Measurements from ENCODE around the gene MAGEA1.

MAGEA1 gene

DNA sequence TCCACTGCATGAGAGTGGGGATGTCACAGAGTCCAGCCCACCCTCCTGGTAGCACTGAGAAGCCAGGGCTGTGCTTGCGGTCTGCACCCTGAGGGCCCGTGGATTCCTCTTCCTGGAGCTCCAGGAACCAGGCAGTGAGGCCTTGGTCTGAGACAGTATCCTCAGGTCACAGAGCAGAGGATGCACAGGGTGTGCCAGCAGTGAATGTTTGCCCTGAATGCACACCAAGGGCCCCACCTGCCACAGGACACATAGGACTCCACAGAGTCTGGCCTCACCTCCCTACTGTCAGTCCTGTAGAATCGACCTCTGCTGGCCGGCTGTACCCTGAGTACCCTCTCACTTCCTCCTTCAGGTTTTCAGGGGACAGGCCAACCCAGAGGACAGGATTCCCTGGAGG is 2.7 kb downstream of the MAGEA1 start:
- no peak overlapping the region for H3K4me3 ChIP-seq (ENCODE audit: low read depth, low read length)
- no peak for TF ChIP-seq CTCF (IDR thresholded peaks at IDR 0.05; ENCODE audit: borderline replicate concordance, insufficient read depth, low read depth, low read length)

GRCh38 chrX:153184787-153185186 is 5.7 kb downstream of the MAGEA1 start:
- no peak for TF ChIP-seq CTCF (IDR thresholded peaks at IDR 0.05; ENCODE audit: borderline replicate concordance, insufficient read depth, low read depth, low read length)
- H3K4me3 ChIP-seq (ENCODE audit: low read depth, low read length): no peak overlapping the region

GRCh38 chrX:153190381-153190780 is 11.3 kb downstream of the MAGEA1 start:
- no peak for TF ChIP-seq CTCF (IDR thresholded peaks at IDR 0.05; ENCODE audit: borderline replicate concordance, insufficient read depth, low read depth, low read length)
- H3K4me3 ChIP-seq (ENCODE audit: low read depth, low read length): no peak overlapping the region

DNA sequence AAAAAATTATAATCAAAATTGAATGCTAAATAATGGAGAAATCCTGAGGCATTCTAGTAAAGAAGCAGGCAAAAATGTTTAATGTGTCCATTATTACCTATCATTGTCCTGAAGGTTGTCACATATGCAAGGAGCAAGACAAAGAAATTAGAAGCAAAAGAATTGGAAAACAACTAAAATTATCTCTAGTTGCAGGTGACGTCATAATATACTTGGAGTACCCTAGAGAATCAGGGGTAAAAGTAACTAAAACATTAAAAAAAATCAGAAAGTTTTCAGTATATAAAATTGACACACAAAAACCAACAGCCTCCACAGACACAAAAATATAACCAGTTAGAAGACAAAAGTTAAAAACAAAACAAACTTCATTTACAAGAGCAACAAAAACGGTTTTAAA is 21.4 kb downstream of the MAGEA1 start:
- TF ChIP-seq CTCF (IDR thresholded peaks at IDR 0.05; ENCODE audit: borderline replicate concordance, insufficient read depth, low read depth, low read length): no peak
- no peak overlapping the region for H3K4me3 ChIP-seq (ENCODE audit: low read depth, low read length)

- TF ChIP-seq CTCF (IDR thresholded peaks at IDR 0.05; ENCODE audit: borderline replicate concordance, insufficient read depth, low read depth, low read length): no peak
Measured at GRCh38 chrX:153206425-153207046, 27.5 kb downstream of the MAGEA1 start.

GRCh38 chrX:153209347-153209746 is 30.3 kb downstream of the MAGEA1 start:
- no peak overlapping the region for H3K4me3 ChIP-seq (ENCODE audit: low read depth, low read length)
- TF ChIP-seq CTCF (IDR thresholded peaks at IDR 0.05; ENCODE audit: borderline replicate concordance, insufficient read depth, low read depth, low read length): no peak

More at GRCh38 chrX:153206425-153207046, 27.5 kb downstream of the MAGEA1 start:
- H3K4me3 ChIP-seq (ENCODE audit: low read depth, low read length): no peak overlapping the region

DNA sequence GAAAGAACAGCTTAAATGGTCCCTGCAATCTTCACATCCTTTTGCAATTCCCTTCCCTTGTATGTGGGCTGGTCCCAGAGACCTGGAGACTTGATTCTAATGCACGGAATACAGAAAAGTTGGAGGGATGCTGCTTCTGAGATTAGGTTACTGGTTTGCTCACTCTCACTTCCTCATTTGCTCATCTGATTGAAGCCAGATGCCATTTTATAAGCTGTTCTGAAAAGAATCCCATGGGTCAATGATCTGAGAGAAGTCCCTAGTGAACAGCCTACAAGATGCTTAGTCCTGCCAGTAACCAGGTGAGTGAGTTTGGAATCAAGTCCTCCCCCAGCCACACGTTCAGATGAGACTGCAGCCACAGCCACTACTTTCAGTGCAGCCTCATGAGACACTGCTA is 35.9 kb downstream of the MAGEA1 start:
- H3K4me3 ChIP-seq (ENCODE audit: low read depth, low read length): no peak overlapping the region
- no peak for TF ChIP-seq CTCF (IDR thresholded peaks at IDR 0.05; ENCODE audit: borderline replicate concordance, insufficient read depth, low read depth, low read length)

Data from GM12875 (cell line).